T-cell (primary cell): Measurements from ENCODE around the gene CALD1. TPM values are rescaled to one million over a fixed set of nuclear protein-coding genes. Genes with fewer than 3 reads are reported as not detected.
"Not testable (repeated sequence)": the region's sequence is repeated elsewhere in the genome, so short reads cannot be mapped to it uniquely, and the experiment has no call there.

Experiments
- ATAC-seq, 4 experiments: fragments of 200-7000 bp in 3 of 4; fragments of 150-1000 bp in 1 of 4; cut with Tn5 transposase; replicated peaks in 1 of 4; 1 replicate in 3 of 4; 2 replicates in 1 of 4; pipeline ENCODE4 v1.10.0; 2021; ENCODE audit warnings: moderate library complexity in 3 of 4, mild to moderate bottlenecking in 2 of 4, moderate number of reproducible peaks in 1 of 4
- CTCF ChIA-PET, 2 donors: fragments of 300-600 bp; sonication (Branson Sonifier 250); formaldehyde crosslinking; loops; one replicate each; lab custom pipeline; 2022; ENCODE audit warnings: antibody characterized with exemption in 2 of 2; lab: Charles Lee
- POLR2A ChIA-PET, 2 donors: fragments of 300-600 bp; sonication (Branson Sonifier 250); formaldehyde crosslinking; loops; one replicate each; lab custom pipeline; 2022; ENCODE audit warnings: antibody characterized with exemption in 2 of 2; lab: Charles Lee
- DNase-seq, 35 experiments: peaks; one replicate each; pipeline versions ENCODE4 v3.0.0 to v3.0.0-alpha.2; 2013 to 2023
- H3K27ac ChIP-seq: one replicate; pipeline ENCODE4 v1.5.1; 2013; ENCODE audit warnings: low read length
- H3K27me3 ChIP-seq, 2 experiments: replicated peaks in 1 of 2; 1 replicate in 1 of 2; 2 replicates in 1 of 2; pipeline versions ENCODE4 v1.6.1 to v1.7.0; 2013; ENCODE audit warnings: low read length in 1 of 2, mixed read lengths in 1 of 2; ENCODE audit not compliant: control insufficient read depth in 2 of 2, insufficient read depth in 2 of 2; ENCODE audit errors: extremely low read depth in 1 of 2
- H3K36me3 ChIP-seq, 2 donors: 1 replicate in 1 of 2; 2 replicates in 1 of 2; pipeline versions ENCODE4 v1.6.1 to v1.7.0; 2013; ENCODE audit warnings: low read length in 1 of 2; ENCODE audit not compliant: control insufficient read depth in 2 of 2, insufficient read depth in 1 of 2; ENCODE audit errors: extremely low read depth in 1 of 2
- H3K4me1 ChIP-seq, 2 experiments: 1 replicate in 1 of 2; 2 replicates in 1 of 2; pipeline versions ENCODE4 v1.6.1 to v1.7.0; 2013; ENCODE audit warnings: low read length in 2 of 2, mixed read lengths in 1 of 2; ENCODE audit not compliant: insufficient read depth in 2 of 2, control insufficient read depth in 1 of 2; ENCODE audit errors: extremely low read depth in 1 of 2
- H3K4me3 ChIP-seq, 2 donors: 1 replicate in 1 of 2; 2 replicates in 1 of 2; pipeline versions ENCODE4 v1.5.1 to v1.7.0; 2013; ENCODE audit warnings: mild to moderate bottlenecking in 2 of 2, low read length in 1 of 2, moderate library complexity in 1 of 2; ENCODE audit not compliant: control insufficient read depth in 1 of 2; ENCODE audit errors: extremely low read depth in 1 of 2
- H3K9me3 ChIP-seq: 2 replicates; pipeline ENCODE4 v1.7.0; 2013
- H3K27ac Mint-ChIP-seq, 2 donors: one replicate each; pipeline ENCODE4 v1.8.0; 2020 to 2021; ENCODE audit warnings: mild to moderate bottlenecking in 2 of 2, mixed read lengths in 2 of 2
- H3K27me3 Mint-ChIP-seq, 2 donors: one replicate each; pipeline ENCODE4 v1.8.0; 2021 to 2022; ENCODE audit warnings: mixed read lengths in 2 of 2
- H3K36me3 Mint-ChIP-seq: one replicate; pipeline ENCODE4 v1.8.0; 2021; ENCODE audit warnings: mixed read lengths
- H3K4me1 Mint-ChIP-seq, 3 donors: one replicate each; pipeline ENCODE4 v1.8.0; 2020 to 2022; ENCODE audit warnings: mixed read lengths in 3 of 3, mild to moderate bottlenecking in 1 of 3
- H3K4me3 Mint-ChIP-seq, 3 donors: one replicate each; pipeline ENCODE4 v1.8.0; 2020 to 2022; ENCODE audit warnings: mild to moderate bottlenecking in 3 of 3, mixed read lengths in 3 of 3, moderate library complexity in 3 of 3
- H3K9me3 Mint-ChIP-seq, 3 donors: one replicate each; pipeline ENCODE4 v1.8.0; 2020 to 2022; ENCODE audit warnings: mixed read lengths in 3 of 3
- WGBS: methylation state at CpG from one replicate; pipeline ENCODE4 v1.1.5; 2013; ENCODE audit warnings: missing lambda C conversion rate; ENCODE audit not compliant: insufficient coverage; 5-methylcytosine and 5-hydroxymethylcytosine counted together
- total RNA-seq, 35 experiments: library from RNA in 6 of 35; stranded (reverse) in 6 of 35; fragments of 120-200 nt in 1 of 35; gene quantifications; one replicate each; pipeline versions ENCODE4 v1.2.1 to v1.2.4 and lab custom pipeline; 2013 to 2026

The CALD1 gene
- total RNA-seq, 5 donors from 2014 or later (not counting 1 experiment from before 2014, with no cell fraction given), result 0.95 to 2.4 (median 1.4) TPM; not detected in 1

- Histone ChIP-seq H3K27ac (no peak overlapping the region), H3K27me3 (peaks cover 0 to 3% of the 10 kb centered on the region in 2 experiments), H3K36me3 (no peaks in the 10 kb centered on the region), H3K4me3 (no peak overlapping the region), H3K9me3 (no peaks in the 10 kb centered on the region), H3K4me1 (no peaks in the 10 kb centered on the region)
- WGBS, result no CpG with 5 or more reads among the region's 5 CpGs
- ChIA-PET CTCF (no interaction called here), POLR2A (no interaction called here)
- Mint-ChIP-seq H3K9me3 (no peaks in the 10 kb centered on the region), H3K27me3 (peaks cover 7 to 8% of the 10 kb centered on the region in 2 donors), H3K36me3 (no peaks in the 10 kb centered on the region), H3K4me1 (no peaks in the 10 kb centered on the region), H3K4me3 (no peak overlapping the region), H3K27ac (no peak overlapping the region)
- no peak for DNase-seq
- ATAC-seq, result no peak
These were observed 180.4 kb downstream of the CALD1 start for GRCh38 chr7:134959810-134960209.

- H3K4me3 ChIP-seq, result no peak overlapping the region
- Mint-ChIP-seq H3K27ac (no peak overlapping the region), H3K4me3 (no peak overlapping the region), H3K9me3 (no peaks in the 10 kb centered on the region), H3K36me3 (no peaks in the 10 kb centered on the region), H3K4me1 (peaks cover 2 to 4% (median 2%) of the 10 kb centered on the region in 3 donors), H3K27me3 (peaks cover 7 to 8% of the 10 kb centered on the region in 2 donors)
- DNase-seq, result no peak
- POLR2A ChIA-PET, result no interaction called here
- CTCF ChIA-PET, result interaction anchor here in 1 of 2 donors (0.6 kb wide), 1 partner anchor 244 kb away, joined by 4 read pairs; no protein-coding TSS in a partner anchor
- H3K36me3 ChIP-seq, result no peaks in the 10 kb centered on the region
- no peak overlapping the region for H3K27ac ChIP-seq
- no peaks in the 10 kb centered on the region for H3K9me3 ChIP-seq
- peaks cover 0 to under 1% of the 10 kb centered on the region in 2 experiments for H3K4me1 ChIP-seq
- peaks cover 0 to 3% of the 10 kb centered on the region in 2 experiments for H3K27me3 ChIP-seq
- no peak for ATAC-seq
These were observed 182.9 kb downstream of the CALD1 start for GRCh38 chr7:134962270-134962780.

DNA sequence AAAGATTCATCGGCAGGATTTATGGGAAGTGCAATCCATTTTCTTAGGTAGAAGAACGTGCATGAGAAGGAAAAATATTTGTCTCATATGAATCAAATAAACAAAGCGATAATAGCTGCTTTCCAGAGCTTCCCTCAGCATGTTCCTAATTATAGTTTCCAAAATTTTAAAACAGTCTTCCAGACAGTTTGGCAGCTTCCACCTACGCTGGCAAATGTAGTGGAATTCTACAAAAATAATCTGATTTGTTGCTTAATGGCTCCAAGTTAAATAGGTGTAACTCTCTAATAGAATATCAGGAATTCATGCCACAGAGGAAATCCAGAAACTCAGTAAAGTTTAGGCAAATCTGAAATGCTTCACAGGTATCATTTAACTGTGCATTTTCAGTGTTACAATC is 183.6 kb downstream of the CALD1 start:
- Histone ChIP-seq H3K4me3 (no peak overlapping the region), H3K27ac (no peak overlapping the region), H3K27me3 (peaks cover 0 to 3% of the 10 kb centered on the region in 2 experiments), H3K36me3 (no peaks in the 10 kb centered on the region), H3K4me1 (peaks cover 0 to 2% of the 10 kb centered on the region in 2 experiments), H3K9me3 (no peaks in the 10 kb centered on the region)
- H3K4me3 Mint-ChIP-seq, result no peak overlapping the region
- POLR2A ChIA-PET, result no interaction called here
- no CpG with 5 or more reads among the region's 4 CpGs for WGBS
- CTCF ChIA-PET, result interaction anchor here (0.6 kb wide), 2 partner anchors 139 to 243 kb away, joined by 3 to 4 read pairs; no protein-coding TSS in a partner anchor
- no peak overlapping the region for H3K27ac Mint-ChIP-seq
- peaks cover 5 to 10% (median 5%) of the 10 kb centered on the region in 3 donors for H3K4me1 Mint-ChIP-seq
- no peaks in the 10 kb centered on the region for H3K36me3 Mint-ChIP-seq
- no peaks in the 10 kb centered on the region for H3K9me3 Mint-ChIP-seq
- no peak for ATAC-seq
- no peak for DNase-seq
- H3K27me3 Mint-ChIP-seq, result peaks cover 7 to 8% of the 10 kb centered on the region in 2 donors

- H3K4me1 Mint-ChIP-seq, result peaks cover 5 to 10% (median 5%) of the 10 kb centered on the region in 3 donors
- no peak overlapping the region for H3K27ac Mint-ChIP-seq
- no peak overlapping the region for H3K4me3 Mint-ChIP-seq
- Histone ChIP-seq H3K4me1 (peaks cover 0 to 2% of the 10 kb centered on the region in 2 experiments), H3K27me3 (no peaks in the 10 kb centered on the region), H3K36me3 (no peaks in the 10 kb centered on the region), H3K4me3 (no peak overlapping the region), H3K27ac (no peak overlapping the region), H3K9me3 (no peaks in the 10 kb centered on the region)
- 80% methylated on average over 1 of the region's 3 CpGs for WGBS
- POLR2A ChIA-PET, result interaction anchor here in 1 of 2 donors (0.6 kb wide), 1 partner anchor 407 kb away, joined by 3 read pairs; no protein-coding TSS in a partner anchor
- H3K27me3 Mint-ChIP-seq, result peaks cover 7 to 8% of the 10 kb centered on the region in 2 donors
- no peak for ATAC-seq
- H3K36me3 Mint-ChIP-seq, result no peaks in the 10 kb centered on the region
- H3K9me3 Mint-ChIP-seq, result no peaks in the 10 kb centered on the region
- CTCF ChIA-PET, result interaction anchor here in 1 of 2 donors (1.1 kb wide), 1 partner anchor 9 kb away, joined by 4 read pairs; no protein-coding TSS in a partner anchor
- no peak for DNase-seq
These were observed 187.3 kb downstream of the CALD1 start for GRCh38 chr7:134966691-134967090.

- peaks cover 0 to 2% of the 10 kb centered on the region in 2 experiments for H3K4me1 ChIP-seq
- no peak for DNase-seq
- H3K27ac ChIP-seq, result no peak overlapping the region
- POLR2A ChIA-PET, result interaction anchor here in 1 of 2 donors (0.8 kb wide), 1 partner anchor 24 kb away, joined by 3 read pairs; no protein-coding TSS in a partner anchor
- WGBS, result no CpG with 5 or more reads among the region's 4 CpGs
- Mint-ChIP-seq H3K27ac (no peak overlapping the region), H3K27me3 (peaks cover 3 to 12% of the 10 kb centered on the region in 2 donors), H3K36me3 (no peaks in the 10 kb centered on the region), H3K9me3 (no peaks in the 10 kb centered on the region), H3K4me3 (no peak overlapping the region), H3K4me1 (peaks cover 5 to 10% (median 5%) of the 10 kb centered on the region in 3 donors)
- CTCF ChIA-PET, result no interaction called here
- no peaks in the 10 kb centered on the region for H3K9me3 ChIP-seq
- no peak for ATAC-seq
- H3K27me3 ChIP-seq, result no peaks in the 10 kb centered on the region
- no peaks in the 10 kb centered on the region for H3K36me3 ChIP-seq
- no peak overlapping the region for H3K4me3 ChIP-seq
These were observed 188.7 kb downstream of the CALD1 start for GRCh38 chr7:134968110-134968509.

GRCh38 chr7:134981645-134982044 is 202.2 kb downstream of the CALD1 start:
- peaks cover 14 to 16% (median 16%) of the 10 kb centered on the region in 3 donors for H3K4me1 Mint-ChIP-seq
- H3K4me3 Mint-ChIP-seq, DNase-seq, H3K9me3 Mint-ChIP-seq, H3K4me3 ChIP-seq, ATAC-seq, POLR2A ChIA-PET, CTCF ChIA-PET, H3K4me1 ChIP-seq, H3K27ac Mint-ChIP-seq, H3K36me3 ChIP-seq, H3K27me3 ChIP-seq, H3K27ac ChIP-seq, H3K9me3 ChIP-seq, H3K27me3 Mint-ChIP-seq, H3K36me3 Mint-ChIP-seq: not testable (repeated sequence)
- no CpG with 5 or more reads among the region's 3 CpGs for WGBS
